ENCODE measurements around the gene RBL1. TPM values are rescaled to one million over a fixed set of nuclear protein-coding genes. Genes with fewer than 3 reads are reported as not detected.
"Not testable (repeated sequence)": the region's sequence is repeated elsewhere in the genome, so short reads cannot be mapped to it uniquely, and the experiment has no call there.

Gene RBL1
- total RNA-seq = 10 to 100 TPM; 38.3 to 38.7 TPM

DNA sequence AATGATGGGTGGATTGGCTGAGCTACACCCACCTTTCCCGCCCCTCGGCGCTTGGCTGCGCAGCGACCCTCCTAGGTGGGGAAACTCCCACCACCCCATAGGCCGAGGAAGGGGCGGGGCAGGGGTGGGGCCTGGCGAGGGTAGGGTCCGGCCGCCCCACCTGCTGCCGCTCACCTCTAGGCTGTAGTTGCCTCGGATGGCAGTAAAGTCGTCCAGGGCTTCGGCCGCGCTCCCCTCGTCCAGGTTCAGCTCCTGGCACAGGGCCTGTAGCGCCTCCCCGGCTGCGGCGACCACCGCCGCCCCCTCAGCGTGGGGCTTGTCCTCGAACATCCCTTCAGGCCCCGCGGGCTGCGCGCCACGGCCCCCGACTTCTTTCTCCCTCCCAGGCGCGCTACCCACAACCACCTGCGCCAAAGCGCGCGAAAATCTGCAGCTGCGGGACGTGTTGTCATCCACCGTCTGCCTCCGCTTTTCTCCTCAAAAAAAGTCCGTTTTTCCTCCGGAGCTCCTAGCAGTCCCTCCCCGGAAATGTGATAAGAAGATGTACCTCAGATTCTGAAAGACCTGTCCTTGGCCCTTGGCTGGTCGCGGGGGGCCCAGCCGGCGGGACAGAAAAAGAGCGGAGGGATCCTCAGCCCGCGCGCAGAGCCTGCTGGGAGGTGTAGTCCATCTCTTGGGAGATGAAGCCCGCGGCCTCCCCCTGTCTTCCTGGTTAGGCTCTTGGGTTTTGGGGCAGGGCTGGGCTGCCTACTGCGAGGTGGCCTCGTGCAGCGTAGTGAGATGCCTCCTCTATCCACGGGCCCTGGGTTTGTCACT, at the start of gene RBL1:
Gene RBL1 (minus strand): TSS at position 399 of the 816 bp plus-strand sequence. CDS start 69 bp downstream, at position 330.
- Mint-ChIP-seq H3K4me3 (peak within 1 kb of the TSS; percentile 99), H3K27ac (peak within 1 kb of the TSS; percentile 100), H3K27me3 (no peaks in the 10 kb centered on the region), H3K4me1 (peaks cover 24% of the 10 kb centered on the region), H3K36me3 (peaks cover 32% of the 10 kb centered on the region), H3K9me3 (no peaks in the 10 kb centered on the region)
- DNase-seq = peak; percentile 92

GRCh38 chr20:37144856-37145404, 49.1 kb upstream of the RBL1 start:
- Mint-ChIP-seq H3K4me3 (no peak overlapping the region), H3K27ac (no peak overlapping the region), H3K4me1 (no peaks in the 10 kb centered on the region), H3K36me3 (peaks cover 2% of the 10 kb centered on the region), H3K9me3 (no peaks in the 10 kb centered on the region), H3K27me3 (no peaks in the 10 kb centered on the region)
- no peak for DNase-seq

GRCh38 chr20:37142708-37143107, 46.9 kb upstream of the RBL1 start:
- no peak overlapping the region for H3K4me3 Mint-ChIP-seq
- H3K27ac Mint-ChIP-seq = no peak overlapping the region
- DNase-seq = no peak
- no peaks in the 10 kb centered on the region for H3K27me3 Mint-ChIP-seq
- H3K36me3 Mint-ChIP-seq = peaks cover 2% of the 10 kb centered on the region
- H3K9me3 Mint-ChIP-seq = no peaks in the 10 kb centered on the region
- no peaks in the 10 kb centered on the region for H3K4me1 Mint-ChIP-seq

- Mint-ChIP-seq H3K9me3 (no peaks in the 10 kb centered on the region), H3K27ac (no peak overlapping the region), H3K4me1 (no peaks in the 10 kb centered on the region), H3K36me3 (peaks cover 2% of the 10 kb centered on the region), H3K4me3 (no peak overlapping the region), H3K27me3 (no peaks in the 10 kb centered on the region)
- DNase-seq = no peak
Observed at GRCh38 chr20:37137547-37137946, 41.8 kb upstream of the RBL1 start.

GRCh38 chr20:37133952-37134351, 38.2 kb upstream of the RBL1 start:
- DNase-seq = no peak
- Mint-ChIP-seq H3K27ac (no peak overlapping the region), H3K4me1 (no peaks in the 10 kb centered on the region), H3K4me3 (no peak overlapping the region), H3K36me3 (no peaks in the 10 kb centered on the region), H3K27me3 (no peaks in the 10 kb centered on the region), H3K9me3 (no peaks in the 10 kb centered on the region)

- no peak for DNase-seq
- Mint-ChIP-seq H3K27me3 (no peaks in the 10 kb centered on the region), H3K4me3 (no peak overlapping the region)
Observed at GRCh38 chr20:37131486-37131885, 35.7 kb upstream of the RBL1 start.

GRCh38 chr20:37128803-37129202, 33.0 kb upstream of the RBL1 start:
- Mint-ChIP-seq H3K27me3 (no peaks in the 10 kb centered on the region), H3K4me1 (no peaks in the 10 kb centered on the region), H3K36me3 (no peaks in the 10 kb centered on the region), H3K27ac (no peak overlapping the region), H3K4me3 (no peak overlapping the region), H3K9me3 (no peaks in the 10 kb centered on the region)
- no peak for DNase-seq

More at GRCh38 chr20:37131486-37131885, 35.7 kb upstream of the RBL1 start:
- Mint-ChIP-seq H3K9me3 (no peaks in the 10 kb centered on the region), H3K36me3 (no peaks in the 10 kb centered on the region), H3K27ac (no peak overlapping the region), H3K4me1 (no peaks in the 10 kb centered on the region)

GRCh38 chr20:37126290-37126689, 30.5 kb upstream of the RBL1 start:
- H3K4me1 Mint-ChIP-seq, H3K36me3 Mint-ChIP-seq, H3K4me3 Mint-ChIP-seq, H3K9me3 Mint-ChIP-seq, H3K27me3 Mint-ChIP-seq, H3K27ac Mint-ChIP-seq, DNase-seq: not testable (repeated sequence)

- Mint-ChIP-seq H3K27me3 (no peaks in the 10 kb centered on the region), H3K27ac (no peak overlapping the region), H3K36me3 (no peaks in the 10 kb centered on the region), H3K9me3 (no peaks in the 10 kb centered on the region), H3K4me3 (no peak overlapping the region), H3K4me1 (no peaks in the 10 kb centered on the region)
- DNase-seq = no peak
Observed at GRCh38 chr20:37123441-37123840, 27.6 kb upstream of the RBL1 start.

DNA sequence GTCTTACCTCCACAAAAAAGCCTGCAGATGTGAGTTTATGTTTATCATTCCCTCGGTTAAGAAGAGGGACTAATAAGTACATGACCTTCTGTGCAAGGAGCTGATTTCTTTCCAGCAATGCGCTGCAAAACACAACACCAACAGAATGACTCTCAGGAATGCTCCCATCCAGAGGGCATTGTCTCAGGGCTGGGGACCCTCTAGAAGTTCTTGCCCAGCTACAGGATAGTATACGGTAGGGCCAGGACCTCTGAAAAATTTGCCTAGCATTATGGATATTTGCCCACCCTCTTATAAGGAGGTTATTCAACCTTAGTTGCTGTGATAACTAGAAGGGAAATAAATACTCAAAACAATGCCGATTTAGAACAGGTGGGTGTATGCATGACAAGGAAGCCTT, 24.7 kb upstream of the RBL1 start:
- Mint-ChIP-seq H3K27me3 (no peaks in the 10 kb centered on the region), H3K36me3 (no peaks in the 10 kb centered on the region), H3K4me3 (no peak overlapping the region), H3K4me1 (no peaks in the 10 kb centered on the region), H3K27ac (no peak overlapping the region), H3K9me3 (no peaks in the 10 kb centered on the region)
- no peak for DNase-seq

DNA sequence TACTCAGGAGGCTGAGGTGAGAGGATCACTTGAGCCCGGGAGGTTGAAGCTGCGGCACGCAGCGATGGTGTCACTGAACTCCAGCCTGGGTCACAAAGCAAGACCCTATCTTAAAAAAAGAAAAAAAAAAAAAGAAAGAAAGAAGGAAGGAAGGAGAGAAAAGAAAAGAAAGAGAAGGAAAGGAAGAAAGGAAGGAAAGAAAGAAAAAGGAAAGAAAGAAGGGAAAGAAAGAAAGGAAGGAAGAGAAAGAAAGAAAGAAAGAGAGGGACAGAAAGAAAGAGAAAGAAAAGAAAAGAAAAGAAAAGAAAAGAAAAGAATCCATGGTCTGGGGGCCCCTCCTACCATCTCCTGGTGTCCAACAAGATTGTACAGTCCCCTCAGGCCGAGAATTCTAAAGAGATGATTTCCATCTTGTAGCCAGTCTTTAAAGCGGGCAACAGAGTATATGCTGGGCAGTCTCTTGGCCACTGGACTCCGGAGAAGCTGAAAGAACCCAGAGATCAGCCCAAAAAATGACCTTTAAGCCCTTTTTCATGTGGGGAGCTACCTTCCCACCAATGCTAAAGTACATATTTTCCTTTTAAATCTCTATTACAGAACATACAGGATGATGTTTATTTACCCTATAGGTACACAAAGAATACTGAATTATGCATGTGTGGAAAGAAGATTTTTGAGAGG, 23.7 kb upstream of the RBL1 start:
- no peak for DNase-seq
- Mint-ChIP-seq H3K9me3 (no peaks in the 10 kb centered on the region), H3K4me3 (no peak overlapping the region), H3K27ac (no peak overlapping the region), H3K36me3 (no peaks in the 10 kb centered on the region), H3K27me3 (no peaks in the 10 kb centered on the region), H3K4me1 (no peaks in the 10 kb centered on the region)

DNA sequence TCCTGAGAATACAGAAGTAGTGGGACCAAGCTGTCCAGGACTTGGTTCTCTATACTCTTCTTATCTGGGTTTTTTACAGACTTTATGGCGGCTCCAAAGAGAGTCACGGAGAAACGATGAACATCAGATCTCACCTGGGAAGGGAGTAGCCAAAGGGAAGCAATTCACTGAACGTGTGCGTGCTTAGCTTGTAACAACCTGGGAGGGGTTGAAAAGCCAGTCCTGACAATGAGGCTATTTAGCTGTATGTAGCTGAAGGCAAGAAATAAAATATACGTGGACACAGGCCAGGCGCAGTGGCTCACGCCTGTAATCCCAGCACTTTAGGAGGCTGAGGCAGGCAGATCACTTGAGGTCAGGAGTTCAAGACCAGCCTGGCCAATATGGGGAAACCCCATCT, 18.2 kb upstream of the RBL1 start:
- Mint-ChIP-seq H3K27ac (no peak overlapping the region), H3K36me3 (no peaks in the 10 kb centered on the region), H3K27me3 (no peaks in the 10 kb centered on the region), H3K4me3 (no peak overlapping the region), H3K9me3 (no peaks in the 10 kb centered on the region), H3K4me1 (peaks cover 3% of the 10 kb centered on the region)
- DNase-seq = no peak

DNA sequence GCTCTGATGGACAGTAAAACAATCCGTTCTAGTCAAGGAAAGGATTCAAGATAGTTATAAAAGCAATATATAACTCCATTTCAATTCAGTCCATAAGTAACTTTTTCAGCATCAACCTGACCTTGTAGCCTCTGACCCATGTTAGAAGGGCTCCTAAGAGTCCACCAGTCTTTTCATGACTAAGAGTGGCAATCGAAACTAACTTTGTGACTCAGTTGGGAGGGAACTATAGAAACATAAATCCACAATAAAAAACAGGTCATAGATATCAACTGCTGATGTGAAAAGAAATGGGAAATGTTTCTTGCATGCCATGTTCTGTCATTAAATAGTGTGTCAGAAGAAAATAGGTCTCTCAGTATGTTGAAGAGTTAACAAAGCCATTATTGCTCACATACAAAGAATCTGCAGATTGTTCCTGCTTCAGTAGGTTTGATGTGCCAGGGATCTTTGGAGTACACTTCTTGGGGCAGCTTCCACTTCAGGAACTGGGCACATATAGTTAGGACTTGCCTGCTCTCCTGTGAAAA, 16.2 kb upstream of the RBL1 start:
- Mint-ChIP-seq H3K4me1 (peaks cover 3% of the 10 kb centered on the region), H3K4me3 (no peak overlapping the region), H3K27ac (no peak overlapping the region), H3K27me3 (no peaks in the 10 kb centered on the region), H3K36me3 (no peaks in the 10 kb centered on the region), H3K9me3 (no peaks in the 10 kb centered on the region)
- no peak for DNase-seq

DNA sequence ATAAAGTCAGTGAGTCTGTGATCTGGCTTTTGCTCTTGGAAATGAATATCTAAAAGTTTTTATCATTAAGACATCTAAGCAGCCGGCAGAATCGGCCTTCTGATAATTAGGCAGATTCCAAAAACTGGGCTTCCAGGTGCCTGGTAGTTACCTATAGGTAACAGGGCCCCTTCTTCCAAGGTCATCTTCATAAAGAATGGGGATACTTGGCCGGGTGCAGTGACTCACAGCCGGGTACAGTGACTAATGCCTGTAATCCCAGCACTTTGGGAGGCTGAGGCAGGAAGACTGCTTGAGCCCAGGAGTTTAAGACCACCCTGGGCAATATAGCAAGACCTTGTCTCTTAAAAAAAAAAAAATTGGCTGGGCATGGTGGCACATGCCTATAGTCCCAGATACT, 12.9 kb upstream of the RBL1 start:
- Mint-ChIP-seq H3K27ac (no peak overlapping the region), H3K9me3 (no peaks in the 10 kb centered on the region), H3K27me3 (no peaks in the 10 kb centered on the region), H3K4me1 (peaks cover 3% of the 10 kb centered on the region), H3K4me3 (no peak overlapping the region), H3K36me3 (no peaks in the 10 kb centered on the region)
- DNase-seq = no peak

- Mint-ChIP-seq H3K36me3 (no peaks in the 10 kb centered on the region), H3K4me3 (no peak overlapping the region), H3K4me1 (no peaks in the 10 kb centered on the region), H3K27me3 (no peaks in the 10 kb centered on the region), H3K9me3 (no peaks in the 10 kb centered on the region), H3K27ac (no peak overlapping the region)
- no peak for DNase-seq
Observed at GRCh38 chr20:37102571-37102970, 6.8 kb upstream of the RBL1 start.
